22Rv1 (cell line): ENCODE results near the gene GALNT8.
A peak's percentile ranks its signal among the peaks of the same experiment; 100 is the strongest.

ENCODE experiments used
- H3K27ac ChIP-seq: fragments of 450-650 bp; 2 replicates; pipeline ENCODE4 v1.5.1; 2017
- ZFX ChIP-seq: fragments of 450-650 bp; IDR thresholded peaks from 2 replicates; pipeline ENCODE4 v1.6.1; 2017; ENCODE audit warnings: antibody characterized with exemption, borderline replicate concordance
- TF ChIP-seq, protein P1 (sequence below): fragments of 450-650 bp; IDR thresholded peaks from 2 replicates; pipeline ENCODE4 v1.5.1; 2017; ENCODE audit warnings: mild to moderate bottlenecking

The GALNT8 gene

DNA sequence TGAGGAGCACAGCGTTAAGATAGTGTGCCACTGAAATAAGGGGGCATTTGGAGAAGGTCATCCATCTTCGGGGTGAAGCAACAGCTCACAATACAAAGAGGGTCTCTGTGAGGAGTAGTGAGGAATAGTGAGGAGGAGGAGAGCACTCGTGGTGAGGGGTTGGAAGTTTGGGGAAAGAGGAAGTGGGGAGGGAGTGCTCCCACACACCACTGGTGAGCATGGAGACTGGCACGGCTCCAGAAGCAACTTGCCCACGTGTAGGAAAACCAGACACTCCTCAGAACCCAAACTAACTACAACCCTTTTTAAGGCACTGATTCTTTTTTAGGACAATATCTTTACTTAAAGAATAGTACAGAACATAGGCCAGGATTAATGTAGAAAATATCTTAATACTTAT is 48.9 kb downstream of the GALNT8 start:
- TF ChIP-seq, protein P1, sequence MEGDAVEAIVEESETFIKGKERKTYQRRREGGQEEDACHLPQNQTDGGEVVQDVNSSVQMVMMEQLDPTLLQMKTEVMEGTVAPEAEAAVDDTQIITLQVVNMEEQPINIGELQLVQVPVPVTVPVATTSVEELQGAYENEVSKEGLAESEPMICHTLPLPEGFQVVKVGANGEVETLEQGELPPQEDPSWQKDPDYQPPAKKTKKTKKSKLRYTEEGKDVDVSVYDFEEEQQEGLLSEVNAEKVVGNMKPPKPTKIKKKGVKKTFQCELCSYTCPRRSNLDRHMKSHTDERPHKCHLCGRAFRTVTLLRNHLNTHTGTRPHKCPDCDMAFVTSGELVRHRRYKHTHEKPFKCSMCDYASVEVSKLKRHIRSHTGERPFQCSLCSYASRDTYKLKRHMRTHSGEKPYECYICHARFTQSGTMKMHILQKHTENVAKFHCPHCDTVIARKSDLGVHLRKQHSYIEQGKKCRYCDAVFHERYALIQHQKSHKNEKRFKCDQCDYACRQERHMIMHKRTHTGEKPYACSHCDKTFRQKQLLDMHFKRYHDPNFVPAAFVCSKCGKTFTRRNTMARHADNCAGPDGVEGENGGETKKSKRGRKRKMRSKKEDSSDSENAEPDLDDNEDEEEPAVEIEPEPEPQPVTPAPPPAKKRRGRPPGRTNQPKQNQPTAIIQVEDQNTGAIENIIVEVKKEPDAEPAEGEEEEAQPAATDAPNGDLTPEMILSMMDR = no peak
- TF ChIP-seq ZFX = no peak

DNA sequence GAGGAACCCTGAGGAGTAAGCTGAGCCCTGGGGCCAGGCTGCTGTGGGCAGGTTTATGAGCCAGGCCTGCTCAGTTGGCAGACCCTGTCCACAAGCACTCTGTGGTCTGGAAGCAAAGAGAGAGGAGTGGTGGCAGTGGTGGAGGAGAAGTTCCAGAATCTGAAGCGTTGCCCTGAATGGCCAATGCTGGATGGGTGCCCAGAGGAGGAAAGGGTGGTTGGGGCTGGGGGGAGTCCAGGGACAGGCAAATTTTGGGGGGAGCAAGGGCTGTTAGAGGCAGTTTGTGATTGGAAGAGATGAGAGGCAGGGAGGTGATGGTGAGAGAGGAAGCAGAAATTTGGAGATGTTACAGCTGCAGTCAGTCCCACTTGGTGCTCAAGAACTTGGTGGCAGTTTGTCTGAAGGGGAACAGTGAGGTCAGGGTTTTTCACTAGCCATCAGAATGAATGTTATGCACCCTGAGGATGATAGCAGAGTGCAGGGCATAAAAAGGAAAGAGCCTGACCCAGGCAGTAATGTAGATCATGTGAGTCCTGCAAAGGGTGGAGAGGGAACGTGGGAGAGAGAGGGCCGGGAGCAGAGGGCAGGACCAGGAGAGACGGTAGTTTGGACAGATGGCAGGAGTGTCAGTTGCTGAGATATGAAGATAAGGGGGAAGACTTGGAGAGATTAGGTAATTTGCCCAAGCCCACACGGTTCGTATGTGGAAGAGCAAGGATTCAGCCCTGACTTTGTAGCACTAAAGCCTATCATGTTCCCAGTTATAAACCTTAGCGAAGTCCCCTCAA is 51.2 kb downstream of the GALNT8 start:
- no peak overlapping the region for H3K27ac ChIP-seq
- no peak for TF ChIP-seq ZFX
- TF ChIP-seq, protein P1 = no peak

More for the DNA sequence above, 48.9 kb downstream of the GALNT8 start:
- no peak overlapping the region for H3K27ac ChIP-seq

DNA sequence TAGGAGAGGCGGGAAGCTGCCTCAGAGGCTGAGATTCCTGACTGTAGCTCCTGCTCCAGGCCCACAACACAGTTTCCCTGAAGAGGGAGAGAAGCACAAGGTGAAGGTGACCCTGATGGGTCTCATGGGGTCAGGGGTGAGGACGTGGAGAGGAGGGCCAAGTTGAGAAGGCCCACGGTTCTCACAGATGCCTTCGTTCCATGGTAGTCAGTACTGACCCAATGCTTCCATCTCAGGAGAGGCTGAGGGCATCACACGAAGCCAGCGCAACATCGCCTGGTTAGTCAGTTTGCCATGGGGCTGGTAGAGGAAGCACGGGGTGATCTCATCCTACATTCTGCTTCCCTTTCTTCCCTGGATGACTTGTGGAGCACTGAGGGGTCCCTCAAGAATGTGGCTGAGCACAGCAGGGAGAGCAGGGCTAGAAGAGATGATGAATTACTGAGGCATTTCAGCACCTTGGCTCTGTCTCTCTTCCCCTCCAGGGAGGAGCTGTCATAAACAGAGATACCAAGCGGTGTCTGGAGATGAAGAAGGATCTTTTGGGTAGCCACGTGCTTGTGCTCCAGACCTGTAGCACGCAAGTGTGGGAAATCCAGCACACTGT is 51.9 kb downstream of the GALNT8 start:
- H3K27ac ChIP-seq = no peak overlapping the region
- TF ChIP-seq, protein P1 = no peak

DNA sequence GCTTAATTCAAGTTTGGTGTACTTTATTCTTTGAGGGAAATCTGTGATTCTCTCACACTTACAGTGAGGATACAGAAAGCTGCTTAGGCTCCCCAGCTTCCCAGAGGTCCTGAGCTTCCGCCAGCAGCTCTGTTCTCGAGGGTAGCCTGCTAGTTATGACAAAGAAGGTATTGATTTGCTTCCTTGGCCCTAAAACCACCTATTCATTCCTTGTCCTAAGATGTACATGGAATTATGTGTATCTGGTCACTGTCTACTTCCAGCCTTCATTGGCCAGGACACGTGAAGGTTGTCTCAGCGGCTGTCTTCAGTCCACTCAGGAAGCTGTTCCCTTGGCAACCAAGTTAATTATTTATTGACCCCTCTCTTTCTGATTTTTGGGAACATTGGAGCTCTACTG is 55.7 kb downstream of the GALNT8 start:
- TF ChIP-seq, protein P1 = no peak
- no peak for TF ChIP-seq ZFX
- H3K27ac ChIP-seq = no peak overlapping the region

DNA sequence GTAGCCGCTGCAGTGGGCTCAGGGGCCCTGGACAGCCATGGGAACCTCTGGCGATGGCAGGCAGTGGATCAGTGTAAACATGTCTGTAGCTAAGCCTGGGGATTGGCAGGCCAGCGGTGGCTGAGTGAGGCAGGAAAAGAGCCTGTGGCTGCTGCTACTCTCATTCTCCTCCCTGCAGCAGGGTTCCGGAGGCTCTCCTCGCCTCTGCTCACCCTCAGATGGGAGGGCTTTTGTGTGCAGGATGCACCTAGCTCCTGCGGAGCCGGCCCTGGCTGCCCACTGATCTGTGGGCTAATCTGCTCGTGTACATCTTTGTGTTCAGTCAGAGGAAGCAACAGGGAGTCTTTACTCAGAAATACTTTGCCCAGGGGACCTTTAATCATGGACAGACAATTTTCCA is 59.5 kb downstream of the GALNT8 start:
- H3K27ac ChIP-seq = no peak overlapping the region
- TF ChIP-seq ZFX = no peak
- TF ChIP-seq, protein P1 = no peak

DNA sequence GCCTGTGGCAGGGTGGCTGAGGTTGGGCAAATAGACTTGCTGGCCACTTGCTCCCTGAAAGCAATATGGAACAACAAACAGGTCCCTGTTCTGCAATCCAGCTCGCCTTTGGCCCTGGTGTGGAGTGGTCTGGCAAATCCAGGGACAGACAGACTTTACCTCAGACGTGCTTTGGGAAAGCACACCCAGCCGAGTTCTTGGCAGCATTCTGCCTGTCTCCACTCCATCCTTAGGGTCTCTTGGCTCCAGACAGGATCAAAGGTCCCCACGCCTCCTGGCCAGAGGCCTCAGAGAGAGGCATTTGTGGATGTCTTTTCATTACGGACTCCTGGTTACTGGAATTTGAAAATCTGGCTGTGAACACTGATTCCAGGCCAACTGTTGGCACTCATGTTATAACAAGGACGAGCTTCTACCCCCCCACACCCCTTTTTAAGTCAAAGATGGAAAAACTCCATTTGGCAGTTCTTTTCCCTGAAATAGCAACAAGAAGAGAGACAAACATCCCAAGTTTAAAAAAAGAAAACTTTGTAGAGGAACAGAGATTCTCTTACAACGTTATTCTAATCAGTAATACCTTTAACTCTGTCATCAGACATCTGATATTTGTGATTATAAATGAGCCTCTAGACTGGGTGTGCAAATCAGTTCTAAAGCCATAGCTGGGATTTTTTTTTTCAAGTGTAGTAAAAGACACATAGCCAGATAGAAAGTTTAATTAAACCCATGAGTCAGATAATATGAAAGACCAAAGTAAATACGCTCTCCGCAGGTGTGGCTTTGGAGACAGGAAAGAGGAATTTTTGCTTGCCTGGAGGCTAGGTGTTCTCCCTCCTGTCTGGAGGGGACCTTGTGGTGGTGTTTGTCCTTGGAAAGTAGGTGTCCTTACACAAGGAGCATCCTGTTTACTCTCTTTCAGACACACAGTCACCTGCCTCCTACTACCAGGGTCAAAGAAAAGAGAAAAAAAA is 60.7 kb downstream of the GALNT8 start:
- TF ChIP-seq ZFX = no peak
- TF ChIP-seq, protein P1 = no peak

More for the DNA sequence above, 60.7 kb downstream of the GALNT8 start:
- H3K27ac ChIP-seq = peak overlapping the region; percentile 24; the same call in 1 of the 2 replicates
